T-helper 2 cell (primary cell): Measurements from ENCODE around the gene GAD2.
A peak's percentile ranks its signal among the peaks of the same experiment; 100 is the strongest.

Experiments used
- DNase-seq, 5 experiments: peaks; one replicate each; pipeline versions ENCODE4 v3.0.0 to v3.0.0-alpha.2; 2012 to 2022
- total RNA-seq, 2 donors: gene quantifications; one replicate each; lab custom pipeline; 2026; lab: John Stamatoyannopoulos, UW

GAD2 gene
- total RNA-seq = 0 reads per million in 2 donors

- DNase-seq = peak in 1 of 5 experiments; percentile 19
These were observed at the start of gene GAD2 for GRCh38 chr10:26216585-26217395. TSS of gene GAD2 (plus strand) at chr10:26216774. CDS start at chr10:26216810, 36 bp downstream.

GRCh38 chr10:26169466-26169865, 47.1 kb upstream of the GAD2 start:
- no peak for DNase-seq

- DNase-seq = no peak
These were observed 44.4 kb upstream of the GAD2 start for GRCh38 chr10:26172131-26172530.

DNA sequence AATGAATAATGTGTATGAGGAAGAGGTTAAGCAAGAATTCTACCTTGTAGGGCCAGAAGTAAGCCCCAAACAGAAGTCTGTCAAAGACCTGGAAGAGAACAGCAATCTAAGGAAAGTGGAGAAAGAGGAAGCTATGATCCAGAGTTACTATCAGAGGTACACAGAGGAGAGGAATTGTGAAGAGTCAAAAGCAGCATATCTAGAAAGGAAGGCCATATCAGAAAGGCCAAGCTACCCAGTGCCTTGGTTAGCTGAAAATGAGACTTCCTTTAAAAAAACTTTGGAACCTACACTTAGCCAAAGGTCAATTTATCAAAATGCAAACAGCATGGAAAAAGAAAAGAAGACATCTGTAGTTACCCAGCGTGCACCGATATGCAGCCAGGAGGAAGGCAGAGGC, 42.7 kb upstream of the GAD2 start:
- DNase-seq = no peak

- no peak for DNase-seq
These were observed 39.2 kb upstream of the GAD2 start for GRCh38 chr10:26177341-26177740.

DNA sequence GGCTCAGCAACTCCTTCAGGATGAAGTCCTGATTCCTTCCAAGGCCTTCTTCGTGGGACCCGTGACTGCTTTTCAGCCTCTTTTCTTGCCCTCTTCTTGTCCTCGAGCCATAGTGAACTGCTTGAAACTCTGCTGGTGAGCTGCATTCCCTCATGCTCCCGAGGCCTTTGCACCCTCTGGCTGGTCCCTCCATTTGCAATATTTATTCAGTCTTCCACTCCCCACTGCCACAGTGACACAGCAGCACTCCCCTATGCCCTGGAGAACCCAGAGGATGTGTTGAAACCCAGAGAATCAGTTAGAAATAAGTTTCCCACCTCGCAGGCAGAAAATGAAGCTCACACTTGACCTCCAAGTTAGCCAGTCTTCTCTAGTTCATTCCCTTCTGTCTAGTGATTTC, 22.3 kb upstream of the GAD2 start:
- no peak for DNase-seq

DNA sequence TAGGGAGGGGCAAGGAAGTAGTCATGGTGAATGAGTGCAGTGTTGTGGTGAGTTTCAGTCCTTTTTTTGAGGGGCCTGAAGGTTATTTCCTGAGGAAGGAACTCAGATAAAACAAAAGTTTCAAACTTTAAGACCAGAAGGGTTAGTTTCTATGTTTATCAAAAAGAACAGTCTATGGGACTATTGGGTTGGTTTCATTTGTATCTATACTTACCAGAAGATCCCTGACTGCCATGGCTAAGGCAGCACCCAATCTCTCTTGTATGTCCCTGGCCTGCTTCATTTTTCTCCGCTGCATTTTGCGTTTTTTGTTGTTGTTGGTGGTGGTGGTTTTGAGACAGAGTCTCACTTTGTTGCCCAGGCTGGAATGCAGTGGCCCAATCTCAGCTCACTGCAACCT, 19.3 kb upstream of the GAD2 start:
- no peak for DNase-seq

GRCh38 chr10:26198119-26198518, 18.5 kb upstream of the GAD2 start:
- no peak for DNase-seq

DNA sequence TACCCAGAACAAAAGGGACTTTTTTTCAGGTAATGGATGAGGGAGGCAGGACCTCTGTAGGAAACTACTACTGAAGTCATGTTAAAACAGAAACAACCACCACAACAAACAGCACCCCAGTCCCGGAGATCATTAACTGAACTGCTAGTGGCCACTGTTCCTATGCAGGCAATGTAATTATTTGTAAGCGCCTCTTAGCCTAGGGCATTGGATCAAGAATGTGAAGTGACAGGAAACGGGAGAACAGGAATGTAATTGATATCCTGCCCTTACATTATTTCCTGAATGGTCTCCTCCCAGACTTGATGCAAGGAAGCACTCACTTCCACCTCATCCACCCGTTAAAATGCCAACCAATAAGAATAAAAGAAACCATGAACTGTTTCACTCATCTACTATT, 16.7 kb upstream of the GAD2 start:
- DNase-seq = no peak

DNA sequence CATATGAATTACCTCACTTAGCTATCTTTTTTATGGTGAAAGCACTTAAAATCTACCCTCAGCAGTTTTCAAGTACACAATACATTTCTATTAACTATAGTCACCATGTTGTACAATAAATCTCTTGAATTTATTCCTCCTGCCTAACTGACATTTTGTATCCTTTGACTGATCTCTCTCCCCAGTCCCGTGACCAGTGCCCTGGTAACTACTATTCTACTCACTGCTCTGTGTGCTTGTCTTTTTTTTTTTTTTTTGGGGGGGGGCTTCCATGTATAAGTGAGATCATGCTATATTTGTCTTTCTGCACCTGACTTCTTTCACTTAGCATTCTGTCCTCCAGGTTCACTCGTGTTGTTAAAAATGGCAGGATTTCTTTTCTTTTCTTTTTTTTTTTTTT, 11.4 kb upstream of the GAD2 start:
- no peak for DNase-seq

GRCh38 chr10:26211781-26212444, 4.7 kb upstream of the GAD2 start:
- DNase-seq = no peak

DNA sequence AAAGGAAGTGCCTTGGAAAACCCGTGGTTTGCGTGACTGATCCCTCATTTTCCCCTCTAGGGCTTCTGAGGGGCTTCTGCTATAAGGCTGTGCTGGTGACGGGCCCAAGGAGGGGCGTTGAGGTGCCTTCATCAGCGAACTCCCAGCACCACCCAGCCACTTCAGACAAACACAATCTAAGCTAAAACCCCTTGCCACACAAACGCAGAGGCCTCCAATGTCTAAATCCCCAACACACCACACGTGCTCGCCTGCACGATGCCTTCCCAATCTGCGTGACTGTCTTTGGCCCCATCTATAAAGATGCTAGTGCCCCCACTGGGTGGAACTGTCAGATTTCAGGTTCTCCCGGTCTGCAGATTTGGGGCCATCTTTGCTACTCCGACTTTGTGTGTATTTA, 4.1 kb upstream of the GAD2 start:
- DNase-seq = no peak

DNA sequence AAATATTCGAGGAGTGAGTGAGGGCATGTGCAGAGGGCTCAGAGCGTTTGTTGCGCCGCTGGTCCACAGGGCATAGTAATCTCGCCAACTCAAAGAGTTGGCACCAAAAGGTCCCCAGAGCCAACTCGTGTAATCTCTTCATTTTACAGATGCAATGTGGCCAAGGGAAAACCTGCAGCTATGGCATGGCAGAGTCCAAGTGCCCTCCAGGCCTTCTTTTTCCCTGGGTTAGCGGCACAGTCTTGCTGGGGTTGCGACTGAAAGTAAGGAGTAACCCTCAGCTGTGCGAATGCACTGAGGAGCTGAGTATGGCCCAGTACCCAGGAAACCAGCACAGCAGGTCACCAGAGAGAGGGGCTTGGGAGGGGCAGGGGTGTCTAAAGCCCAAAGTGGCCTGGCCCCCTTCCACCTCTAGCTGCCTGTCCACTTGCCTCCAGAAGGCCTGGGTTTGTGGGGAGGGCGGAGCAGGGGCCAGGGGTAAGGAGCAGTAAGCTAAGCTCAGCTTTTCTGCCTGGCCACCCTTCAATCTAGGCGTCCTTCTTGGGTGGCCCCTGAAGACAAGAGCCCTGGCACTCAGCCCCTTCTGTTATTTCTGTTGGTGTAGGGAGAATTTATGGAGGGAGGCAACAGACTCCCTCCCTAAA, 3.3 kb upstream of the GAD2 start:
- no peak for DNase-seq

GRCh38 chr10:26214004-26214403, 2.6 kb upstream of the GAD2 start:
- DNase-seq = no peak

- no peak for DNase-seq
These were observed 1.8 kb upstream of the GAD2 start for GRCh38 chr10:26214551-26215395.

- no peak for DNase-seq
These were observed 1.1 kb upstream of the GAD2 start for GRCh38 chr10:26215396-26215934.

DNA sequence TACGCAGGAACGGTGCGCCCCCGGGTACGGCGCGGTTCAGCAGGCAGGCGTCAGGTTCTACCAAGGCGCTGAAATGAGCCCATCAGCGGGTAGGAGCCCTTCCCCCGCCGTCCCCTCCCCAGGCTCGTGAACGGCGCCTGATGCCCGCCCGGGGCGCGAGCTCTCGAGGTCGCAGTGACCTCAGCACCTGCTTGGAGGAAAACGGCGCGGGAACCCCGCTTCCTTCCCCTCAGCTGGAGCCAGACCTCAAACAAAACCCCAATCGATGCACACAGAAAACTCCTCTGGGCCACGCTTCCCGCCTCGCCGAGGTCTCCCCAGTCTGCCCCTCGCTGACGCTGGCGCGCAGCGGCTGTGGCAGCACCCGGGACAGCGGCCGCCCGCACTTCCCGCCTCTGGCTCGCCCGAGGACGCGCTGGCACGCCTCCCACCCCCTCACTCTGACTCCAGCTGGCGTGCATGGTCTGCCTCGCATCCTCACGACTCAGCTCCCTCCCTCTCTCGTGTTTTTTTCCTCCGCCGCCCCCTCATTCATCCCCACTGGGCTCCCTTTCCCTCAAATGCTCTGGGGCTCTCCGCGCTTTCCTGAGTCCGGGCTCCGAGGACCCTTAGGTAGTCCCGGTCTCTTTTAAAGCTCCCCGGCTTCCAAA, 514 bp upstream of the GAD2 start:
- peak in 1 of 5 experiments; percentile 34 for DNase-seq

DNA sequence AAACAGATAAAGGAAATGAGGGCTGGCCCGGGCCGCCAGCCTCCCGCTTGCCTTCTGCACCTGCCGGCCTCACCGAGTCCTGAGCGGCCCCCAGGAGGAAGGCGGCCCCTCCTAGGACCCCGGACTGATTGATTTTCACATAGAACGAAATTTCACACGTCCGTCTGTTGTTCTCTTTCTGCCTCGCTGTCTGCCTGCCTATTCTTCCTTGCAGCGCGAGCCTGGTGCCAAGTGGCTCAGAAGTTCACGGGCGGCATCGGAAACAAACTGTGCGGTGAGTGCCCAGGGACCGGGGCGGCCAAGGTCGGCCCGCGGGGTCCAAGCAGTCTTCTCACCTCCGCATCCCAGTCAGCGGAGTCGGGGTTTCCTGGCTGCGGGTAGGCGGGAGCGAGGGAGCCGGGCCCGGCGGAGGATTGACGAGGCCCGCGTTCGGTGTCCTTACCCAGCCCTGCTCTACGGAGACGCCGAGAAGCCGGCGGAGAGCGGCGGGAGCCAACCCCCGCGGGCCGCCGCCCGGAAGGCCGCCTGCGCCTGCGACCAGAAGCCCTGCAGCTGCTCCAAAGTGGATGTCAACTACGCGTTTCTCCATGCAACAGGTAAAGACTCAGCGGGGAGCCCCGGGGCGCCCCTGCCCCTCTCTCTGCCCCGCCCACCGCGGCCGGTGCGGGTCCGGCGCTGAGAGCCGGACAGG, 967 bp downstream of the GAD2 start:
- DNase-seq = peak in 1 of 5 experiments; percentile 20

DNA sequence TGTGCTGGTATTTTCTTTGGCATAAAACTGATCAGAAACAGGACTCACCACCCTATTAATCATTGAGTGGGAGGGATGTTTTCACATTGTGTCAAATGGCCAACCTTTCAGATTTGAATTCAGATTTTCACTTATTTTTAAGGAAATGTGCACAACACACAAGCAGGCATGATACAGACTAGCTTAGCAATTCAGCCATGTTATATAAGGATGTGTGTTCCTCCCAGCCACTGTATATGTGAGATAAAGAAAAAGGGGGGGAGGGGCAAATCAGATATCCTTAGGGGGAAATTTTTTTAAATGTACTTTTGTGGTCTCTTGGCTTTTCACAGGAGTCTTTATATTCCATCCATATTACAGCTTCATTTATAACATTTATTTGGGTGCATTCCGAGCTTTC, 3.1 kb downstream of the GAD2 start:
- DNase-seq = no peak

DNA sequence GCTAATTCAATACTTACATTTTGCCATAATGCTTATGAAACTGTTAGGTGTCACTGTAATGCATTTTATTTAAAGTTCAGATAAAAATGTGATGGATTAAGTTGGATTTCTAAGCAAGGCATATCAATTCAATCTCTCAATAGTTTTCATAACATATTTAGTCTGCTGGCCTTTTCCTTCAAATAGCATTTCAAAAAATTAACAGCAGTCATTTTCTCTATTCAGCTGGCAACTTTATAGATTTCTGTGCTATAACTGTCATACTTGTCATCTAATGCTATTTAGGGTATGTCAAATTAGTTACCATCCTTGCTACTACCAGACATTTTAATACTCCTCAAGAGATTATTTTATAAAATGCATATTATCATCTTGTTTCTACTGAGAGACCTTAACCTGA, 4.3 kb downstream of the GAD2 start:
- DNase-seq = no peak

GRCh38 chr10:26221541-26221940, 5.0 kb downstream of the GAD2 start:
- no peak for DNase-seq
